Adipose tissue (tissue), 3 donors: ENCODE data around the gene C17orf100. TPM values are rescaled to one million over a fixed set of nuclear protein-coding genes. Genes with fewer than 3 reads are reported as not detected.
"Not testable (repeated sequence)": the region's sequence is repeated elsewhere in the genome, so short reads cannot be mapped to it uniquely, and the experiment has no call there.

ENCODE experiments used
- H3K27ac ChIP-seq: one replicate; pipeline ENCODE4 v1.5.1; 2013; ENCODE audit warnings: low read depth, low read length
- WGBS, 3 donors: extraction: QIAGEN DNeasy Blood & Tissue Kit; methylation state at CpG; one replicate each; pipeline ENCODE4 v1.1.7; 2013; 5-methylcytosine and 5-hydroxymethylcytosine counted together
- polyA plus RNA-seq, 3 donors: library from polyadenylated mRNA; stranded (reverse); fragments of 200-250 nt; gene quantifications; one replicate each; pipeline ENCODE4 v1.2.3, GENCODE V29; 2013
- donor health status: healthy with polysubstance abuse.
- donor health status: Bipolar disorder and iron deficiency.
- donor health status: healthy.

The C17orf100 gene
- polyA plus RNA-seq, 3 donors, result 0.65 to 2.3 (median 1.7) TPM

GRCh38 chr17:6639586-6640535 is 11.7 kb upstream of the C17orf100 start:
- no peak overlapping the region for H3K27ac ChIP-seq
- 0 to 1% (median 1%) methylated on average over 67 of the region's 67 CpGs for WGBS, 3 donors

- 0 to 1% (median 1%) methylated on average over 52 of the region's 52 CpGs for WGBS, 3 donors
- no peak within 1 kb of the TSS for H3K27ac ChIP-seq
Measured at GRCh38 chr17:6640536-6641246, 10.9 kb upstream of the C17orf100 start, which contains the start of the genes KIAA0753 and TXNDC17. Gene KIAA0753, minus strand, starts transcription at chr17:6640711. Its CDS starts 5,608 bp downstream, at chr17:6635103. Gene TXNDC17, plus strand, starts transcription at chr17:6641060. Its CDS starts 23 bp downstream, at chr17:6641083.

GRCh38 chr17:6641247-6641863 is 10.2 kb upstream of the C17orf100 start:
- 0 to 5% (median 4%) methylated on average over 20 of the region's 20 CpGs for WGBS, 3 donors
- no peak overlapping the region for H3K27ac ChIP-seq

GRCh38 chr17:6642592-6642991 is 9.0 kb upstream of the C17orf100 start:
- no peak overlapping the region for H3K27ac ChIP-seq
- 42 to 69% (median 63%) methylated on average over 2 of the region's 2 CpGs for WGBS, 3 donors

- WGBS, 3 donors, result 83 to 92% (median 86%) methylated on average over 5 of the region's 5 CpGs
Measured at GRCh38 chr17:6643451-6644125, 8.0 kb upstream of the C17orf100 start.

GRCh38 chr17:6648181-6648580 is 3.4 kb upstream of the C17orf100 start:
- H3K27ac ChIP-seq, result no peak overlapping the region

More at GRCh38 chr17:6643451-6644125, 8.0 kb upstream of the C17orf100 start:
- H3K27ac ChIP-seq, result no peak overlapping the region

GRCh38 chr17:6651919-6652452 is 424 bp downstream of the C17orf100 start:
- WGBS, 3 donors, result 1 to 7% (median 6%) methylated on average over 46 to 47 of the region's 47 CpGs
- peak overlapping the region; percentile 51 for H3K27ac ChIP-seq

- WGBS, 3 donors, result 10 to 34% (median 30%) methylated on average over 46 of the region's 46 CpGs
- no peak overlapping the region for H3K27ac ChIP-seq
Measured at GRCh38 chr17:6654841-6655731, 3.5 kb downstream of the C17orf100 start.

- WGBS, 3 donors, result 1 to 10% (median 2%) methylated on average over 16 to 32 of the region's 41 CpGs
Measured at GRCh38 chr17:6655732-6656361, 4.3 kb downstream of the C17orf100 start.

GRCh38 chr17:6656797-6657632 is 5.5 kb downstream of the C17orf100 start:
- WGBS, 3 donors, result 6 to 7% (median 6%) methylated on average over 38 to 54 of the region's 55 CpGs
- not testable (repeated sequence) for H3K27ac ChIP-seq

More at GRCh38 chr17:6655732-6656361, 4.3 kb downstream of the C17orf100 start:
- H3K27ac ChIP-seq, result not testable (repeated sequence)

GRCh38 chr17:6657633-6658287 is 6.2 kb downstream of the C17orf100 start:
- 68 to 79% (median 73%) methylated on average over 15 to 18 of the region's 18 CpGs for WGBS, 3 donors
- no peak overlapping the region for H3K27ac ChIP-seq

GRCh38 chr17:6658411-6658810 is 6.8 kb downstream of the C17orf100 start:
- 94 to 97% (median 97%) methylated on average over 2 of the region's 5 CpGs for WGBS, 3 donors
- not testable (repeated sequence) for H3K27ac ChIP-seq

- H3K27ac ChIP-seq, result no peak overlapping the region
- 61 to 82% (median 63%) methylated on average over 9 of the region's 9 CpGs for WGBS, 3 donors
Measured at GRCh38 chr17:6660101-6660500, 8.5 kb downstream of the C17orf100 start.

GRCh38 chr17:6660805-6661463 is 9.4 kb downstream of the C17orf100 start:
- no peak overlapping the region for H3K27ac ChIP-seq
- 21 to 60% (median 27%) methylated on average over 11 of the region's 11 CpGs for WGBS, 3 donors

GRCh38 chr17:6661464-6661848 is 9.9 kb downstream of the C17orf100 start:
- no peak overlapping the region for H3K27ac ChIP-seq
- 63 to 81% (median 74%) methylated on average over 2 of the region's 2 CpGs for WGBS, 3 donors
